Keratinocyte (primary cell): ENCODE measurements around the gene GUCY1A1. TPM values are rescaled to one million over a fixed set of nuclear protein-coding genes. Genes with fewer than 3 reads are reported as not detected.

Experiments used
- DNase-seq: peaks from one replicate; pipeline ENCODE4 v3.0.0-alpha.2; 2011; ENCODE audit warnings: low read depth, missing footprints, low spot score
- FAIRE-seq: peaks from 2 replicates; lab custom pipeline; 2011; peaks lifted over from hg19 to GRCh38; lab: Jason Lieb, UNC
- H2AFZ ChIP-seq: 2 replicates; pipeline ENCODE4 v1.6.0; 2012; ENCODE audit warnings: low read length, control low read depth, inconsistent platforms; ENCODE audit not compliant: control insufficient read depth
- H3K27ac ChIP-seq: 2 replicates; pipeline ENCODE4 v1.5.1; 2011; ENCODE audit warnings: low read length; ENCODE audit not compliant: control insufficient read depth, insufficient read depth
- H3K27me3 ChIP-seq: 3 replicates; pipeline ENCODE4 v1.6.0; 2011; ENCODE audit warnings: low read length; ENCODE audit not compliant: control insufficient read depth, insufficient read depth; ENCODE audit errors: extremely low read depth
- H3K36me3 ChIP-seq, 2 experiments: 2 replicates in 1 of 2; 3 replicates in 1 of 2; pipeline ENCODE4 v1.5.1; 2011; ENCODE audit warnings: low read length in 2 of 2, mild to moderate bottlenecking in 1 of 2; ENCODE audit not compliant: control insufficient read depth in 2 of 2, insufficient read depth in 2 of 2; ENCODE audit errors: extremely low read depth in 1 of 2
- H3K4me1 ChIP-seq: 3 replicates; pipeline ENCODE4 v1.5.1; 2011; ENCODE audit warnings: low read length; ENCODE audit not compliant: control insufficient read depth, insufficient read depth; ENCODE audit errors: extremely low read depth
- H3K4me2 ChIP-seq: 3 replicates; pipeline ENCODE4 v1.6.0; 2011; ENCODE audit warnings: low read depth, low read length; ENCODE audit not compliant: control insufficient read depth, insufficient read depth; ENCODE audit errors: extremely low read depth
- H3K4me3 ChIP-seq, 3 experiments: fragments of 200-600 bp in 1 of 3; sonication (generic) in 1 of 3; 2 replicates in 2 of 3; 3 replicates in 1 of 3; pipeline ENCODE4 v1.5.1; 2011 to 2016; ENCODE audit warnings: low read length in 3 of 3, mild to moderate bottlenecking in 3 of 3, control low read depth in 2 of 3, inconsistent platforms in 1 of 3, low read depth in 1 of 3, mixed read lengths in 1 of 3, mixed run types in 1 of 3, moderate library complexity in 1 of 3; ENCODE audit not compliant: control insufficient read depth in 2 of 3, insufficient read depth in 2 of 3; ENCODE audit errors: extremely low read depth in 1 of 3
- H3K79me2 ChIP-seq: 2 replicates; pipeline ENCODE4 v1.6.0; 2012; ENCODE audit warnings: low read length; ENCODE audit not compliant: control insufficient read depth, insufficient read depth
- H3K9ac ChIP-seq: 3 replicates; pipeline ENCODE4 v1.6.0; 2011; ENCODE audit warnings: low read length; ENCODE audit not compliant: control insufficient read depth, insufficient read depth; ENCODE audit errors: extremely low read depth
- H3K9me1 ChIP-seq: 3 replicates; pipeline ENCODE4 v1.6.0; 2011; ENCODE audit warnings: low read length; ENCODE audit not compliant: control insufficient read depth, insufficient read depth; ENCODE audit errors: extremely low read depth
- H3K9me3 ChIP-seq: 2 replicates; pipeline ENCODE4 v1.5.1; 2012; ENCODE audit warnings: low read depth, low read length; ENCODE audit not compliant: control insufficient read depth
- H4K20me1 ChIP-seq: 3 replicates; pipeline ENCODE4 v1.6.0; 2011; ENCODE audit warnings: low read length; ENCODE audit not compliant: control insufficient read depth, insufficient read depth; ENCODE audit errors: extremely low read depth
- CTCF ChIP-seq, 3 experiments: IDR thresholded peaks in 1 of 3; conservative IDR thresholded peaks in 1 of 3; optimal IDR thresholded peaks in 1 of 3; 2 replicates in 2 of 3; 3 replicates in 1 of 3; pipeline versions ENCODE3 to v1.5.1; 2011; ENCODE audit warnings: low read length in 3 of 3, mild to moderate bottlenecking in 3 of 3, moderate library complexity in 2 of 3, control low read depth in 1 of 3, inconsistent platforms in 1 of 3; ENCODE audit not compliant: insufficient read depth in 2 of 3; ENCODE audit errors: extremely low read depth in 1 of 3
- EZH2 ChIP-seq: IDR thresholded peaks from one replicate; pipeline ENCODE4 v1.6.1; 2012; ENCODE audit warnings: inconsistent platforms, mild to moderate bottlenecking, low read length, moderate library complexity
- dilution Hi-C: fragments of 300-500 bp; cut with MboI; formaldehyde crosslinking; loops from one replicate; pipeline ENCODE4 v1.7.0; 2020; ENCODE audit warnings: low sequenced_read_pairs; ENCODE audit not compliant: extremely low pct_ligation_motif_present
- polyA plus RNA-seq, 5 experiments: library from polyadenylated mRNA; depleted of rRNA in 3 of 5; stranded (reverse) in 3 of 5; stranded (forward) in 1 of 5; unstranded in 1 of 5; fragments of >200 nt; gene quantifications; 1 replicate in 1 of 5; 2 replicates in 3 of 5; 3 replicates in 1 of 5; pipeline versions ENCODE4 v1.2.1 to v1.2.3, GENCODE V29; 2011 to 2012; ENCODE audit warnings: missing spikeins in 2 of 5, low read depth in 1 of 5, low replicate concordance in 1 of 5

Gene GUCY1A1
- polyA plus RNA-seq, 1 donor (not counting 4 experiments of a cell fraction or from before 2014, with no cell fraction given) = 0.05 TPM

GRCh38 chr4:155766622-155767021 lies 100.0 kb downstream of the GUCY1A1 start:
- Histone ChIP-seq H3K4me3 (no peak overlapping the region), H3K36me3 (no peaks in the 10 kb centered on the region), H3K9me1 (no peaks in the 10 kb centered on the region), H2AFZ (no peak overlapping the region), H4K20me1 (no peaks in the 10 kb centered on the region), H3K9ac (no peak overlapping the region), H3K9me3 (no peaks in the 10 kb centered on the region), H3K79me2 (no peaks in the 10 kb centered on the region), H3K4me2 (no peak overlapping the region), H3K27ac (no peak overlapping the region), H3K4me1 (no peaks in the 10 kb centered on the region), H3K27me3 (no peaks in the 10 kb centered on the region)
- dilution Hi-C loops = no loop called here
- DNase-seq (no peak), FAIRE-seq (no peak)
- TF ChIP-seq EZH2 = no peak
- no peak for TF ChIP-seq CTCF (optimal IDR thresholded peaks at IDR 0.05 in 1 of 3, IDR thresholded peaks at IDR 0.05 in 1 of 3, conservative IDR thresholded peaks at IDR 0.05 in 1 of 3; ENCODE audit: extremely low read depth in 1 of 3, insufficient read depth in 2 of 3, low read length in 3 of 3)

GRCh38 chr4:155768370-155768769 lies 101.7 kb downstream of the GUCY1A1 start:
- TF ChIP-seq EZH2 (no peak), CTCF (optimal IDR thresholded peaks at IDR 0.05 in 1 of 3, IDR thresholded peaks at IDR 0.05 in 1 of 3, conservative IDR thresholded peaks at IDR 0.05 in 1 of 3; ENCODE audit: extremely low read depth in 1 of 3, insufficient read depth in 2 of 3, low read length in 3 of 3) (no peak)
- no peak overlapping the region for H3K4me2 ChIP-seq
- no peak for DNase-seq
- H4K20me1 ChIP-seq = no peaks in the 10 kb centered on the region
- no peak overlapping the region for H2AFZ ChIP-seq
- H3K4me1 ChIP-seq = no peaks in the 10 kb centered on the region
- FAIRE-seq = no peak
- H3K4me3 ChIP-seq = no peak overlapping the region
- no peaks in the 10 kb centered on the region for H3K79me2 ChIP-seq
- H3K27me3 ChIP-seq = no peaks in the 10 kb centered on the region
- no peak overlapping the region for H3K27ac ChIP-seq
- no peaks in the 10 kb centered on the region for H3K9me1 ChIP-seq
- no peak overlapping the region for H3K9ac ChIP-seq
- H3K36me3 ChIP-seq = no peaks in the 10 kb centered on the region
- dilution Hi-C loops = no loop called here
- H3K9me3 ChIP-seq = no peaks in the 10 kb centered on the region
